ENCODE measurements around the gene RIPPLY1.
A peak's percentile ranks its signal among the peaks of the same experiment; 100 is the strongest.
"Not testable (repeated sequence)": the region's sequence is repeated elsewhere in the genome, so short reads cannot be mapped to it uniquely, and the experiment has no call there.

RIPPLY1 gene

DNA sequence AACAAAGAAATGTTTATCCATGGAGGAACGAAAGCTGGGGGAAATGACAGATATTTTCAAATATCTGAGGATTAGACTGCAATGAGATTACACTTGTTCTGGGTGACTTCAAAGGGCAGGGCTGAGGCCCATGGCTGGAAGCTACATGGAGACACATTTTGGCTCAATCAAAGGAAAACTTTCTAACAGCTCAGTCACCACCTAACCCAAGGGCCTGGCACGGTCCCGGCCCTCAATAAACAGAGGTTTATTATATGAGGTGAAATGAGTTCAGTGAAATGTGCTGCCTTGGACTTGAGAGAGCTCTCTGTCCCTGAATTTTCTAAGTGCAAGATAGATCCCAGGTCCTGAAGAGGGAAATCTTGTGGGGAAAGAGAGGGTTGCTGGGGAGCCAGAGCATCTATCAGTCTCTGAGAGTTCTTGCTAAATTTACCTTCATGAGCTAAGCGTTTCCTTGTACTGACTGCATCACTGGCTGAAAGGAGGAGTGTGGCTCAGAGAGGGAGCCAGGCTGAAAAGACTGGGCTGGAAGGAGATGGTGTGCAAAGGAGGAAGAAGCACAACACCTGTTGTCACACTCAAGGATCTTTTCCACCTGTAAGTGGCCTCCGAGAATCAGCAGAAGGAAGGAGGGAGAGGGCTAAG is 2.0 kb upstream of the RIPPLY1 start:
- no peak for FAIRE-seq

DNA sequence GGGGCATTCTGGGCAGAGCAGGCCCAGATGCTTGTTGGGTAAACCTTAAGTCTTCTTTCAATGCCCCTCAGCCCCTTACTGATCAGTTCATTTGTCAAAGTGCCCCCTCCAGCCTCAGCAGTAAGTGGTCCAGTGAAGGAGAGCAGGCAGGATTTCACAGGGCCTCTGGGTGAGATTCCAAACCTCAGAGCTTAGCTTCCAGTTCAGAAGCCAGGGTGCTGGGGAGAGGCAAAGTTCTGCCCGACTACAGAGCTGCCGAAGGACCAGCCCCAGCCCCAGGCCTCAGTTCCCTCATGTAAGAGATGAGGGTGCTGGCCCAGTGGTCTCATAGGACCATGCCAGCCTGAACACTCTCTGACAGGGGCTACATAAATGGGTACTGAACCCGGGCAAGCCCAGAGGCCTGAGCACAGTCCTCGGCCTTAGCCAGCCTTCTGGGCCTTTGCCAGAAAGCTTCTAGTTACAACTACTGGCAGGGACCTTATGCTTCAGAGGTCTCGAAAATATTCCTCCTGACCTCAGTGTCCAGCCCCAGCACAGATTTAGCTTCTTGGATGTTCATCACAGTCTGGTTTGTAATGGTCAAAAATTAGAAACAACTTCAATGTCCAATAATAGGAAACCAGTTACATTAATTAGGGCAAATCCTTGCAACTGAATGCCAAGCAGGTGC is 851 bp upstream of the RIPPLY1 start:
- no peak for FAIRE-seq

DNA sequence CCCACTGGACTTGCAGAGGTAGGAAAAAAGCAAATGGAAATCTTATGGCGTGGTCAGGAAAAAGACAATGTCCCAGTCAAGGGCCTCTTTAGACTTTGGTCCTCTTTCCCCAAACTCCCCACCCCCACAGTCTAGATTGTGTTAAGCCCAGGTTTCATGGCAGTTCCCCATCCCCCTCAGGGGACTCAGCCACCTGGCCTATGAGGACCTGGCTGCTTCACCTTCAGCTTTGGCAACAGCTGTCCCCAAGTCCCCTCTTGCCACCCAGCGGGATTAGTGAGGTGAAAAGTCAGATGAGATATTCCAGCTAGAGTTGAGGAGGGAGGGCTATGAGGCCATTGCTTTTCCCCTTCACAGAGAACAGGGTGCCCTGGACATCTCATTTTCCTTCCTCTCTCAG is 457 bp downstream of the RIPPLY1 start:
- FAIRE-seq = no peak

DNA sequence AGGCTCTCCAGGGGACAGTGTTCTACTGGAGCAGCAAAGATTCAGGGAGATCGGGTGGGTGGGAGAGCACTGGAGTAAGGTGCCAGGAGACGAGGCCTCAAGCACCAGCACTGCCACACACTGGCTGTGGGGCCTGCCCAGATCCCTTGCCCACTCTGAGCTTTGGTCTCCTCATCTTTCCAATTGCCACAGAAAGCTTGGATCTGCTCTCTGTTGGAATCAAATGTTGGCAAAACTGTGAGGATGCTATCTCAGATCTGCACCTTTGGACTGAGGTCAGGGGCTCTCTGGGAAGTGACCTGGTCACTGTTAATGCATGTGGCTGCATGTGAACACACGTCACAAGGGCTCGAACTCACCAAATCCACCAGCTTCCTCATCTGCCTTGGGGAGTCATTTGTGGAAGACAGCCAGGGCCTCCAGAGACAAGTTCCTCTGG is 1.3 kb downstream of the RIPPLY1 start:
- no peak for FAIRE-seq

DNA sequence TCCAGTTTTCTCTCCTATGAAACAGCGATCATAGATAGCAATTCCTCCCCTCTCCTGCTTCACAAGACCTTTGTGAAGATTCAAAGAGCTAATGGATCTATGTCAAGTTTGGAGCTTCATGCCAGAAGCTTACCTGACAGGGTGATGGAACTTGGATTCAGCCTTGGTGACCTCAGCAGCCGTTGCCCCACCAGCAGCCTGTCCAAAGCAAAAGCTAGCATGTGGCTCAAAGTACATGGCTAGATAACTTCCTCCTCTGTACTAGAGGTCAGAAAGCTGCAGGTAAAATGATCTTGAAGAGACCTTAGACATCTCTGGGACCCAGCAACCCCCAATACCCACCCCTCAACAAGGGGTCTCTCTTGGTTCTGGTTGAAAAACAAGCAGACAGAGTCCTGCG is 1.8 kb downstream of the RIPPLY1 start:
- no peak for FAIRE-seq

DNA sequence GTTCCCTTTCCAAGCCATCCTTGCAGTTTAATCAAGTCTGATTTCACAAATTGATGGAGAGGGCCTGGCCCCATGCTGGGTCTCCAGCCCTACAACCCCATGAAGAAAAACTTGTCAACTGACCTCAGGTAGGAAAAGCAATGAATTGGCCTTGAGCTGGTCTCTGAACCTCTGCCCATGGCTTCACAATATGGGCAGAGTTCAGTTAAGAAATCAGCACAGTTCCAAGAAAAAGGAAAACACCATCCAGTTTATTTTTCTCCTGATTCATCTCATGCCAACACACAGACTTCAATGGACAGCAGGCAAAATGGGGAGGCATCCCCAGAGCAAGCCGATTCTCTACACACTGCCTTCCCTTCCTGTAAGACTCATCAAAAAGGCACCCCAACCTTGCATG is 3.3 kb downstream of the RIPPLY1 start:
- no peak for FAIRE-seq

DNA sequence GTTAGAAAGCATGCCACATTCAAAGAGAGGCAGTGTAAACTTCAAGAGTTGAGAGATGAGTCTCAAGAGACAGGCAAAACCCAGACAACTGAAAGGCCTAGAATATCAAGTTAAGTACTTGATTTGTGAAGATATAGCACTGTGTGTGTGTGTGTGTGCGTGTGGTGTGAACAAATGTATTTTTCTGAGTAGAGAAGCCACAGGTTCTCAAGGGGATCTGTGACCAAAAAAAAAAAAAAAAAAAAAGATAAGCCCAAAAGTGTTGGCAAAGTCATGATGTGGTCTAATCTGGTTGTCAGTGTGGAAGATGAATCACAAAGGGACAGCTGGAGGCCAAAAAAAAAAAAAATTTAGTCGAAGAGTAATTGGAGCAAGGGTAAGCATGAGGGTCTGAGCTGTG is 3.9 kb downstream of the RIPPLY1 start:
- no peak for FAIRE-seq

DNA sequence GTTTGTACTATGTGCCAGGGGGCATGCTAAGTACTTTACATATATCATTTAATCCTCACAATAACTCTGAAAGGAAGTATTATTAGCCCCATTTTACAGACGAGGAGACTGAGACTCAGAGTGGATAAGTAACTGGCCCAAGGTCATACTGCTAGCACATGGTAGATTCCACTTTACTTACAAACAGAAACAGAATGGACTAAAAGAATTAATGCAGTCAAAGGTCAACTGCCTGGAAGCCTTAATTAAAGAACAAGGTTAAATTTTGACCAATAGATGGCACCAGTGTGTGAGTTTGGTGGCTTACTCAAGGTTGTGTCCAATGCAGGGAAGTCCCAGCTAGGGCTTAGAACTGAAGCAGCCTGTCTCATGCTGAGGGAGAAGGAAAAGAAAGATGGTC is 4.7 kb downstream of the RIPPLY1 start:
- FAIRE-seq = no peak

DNA sequence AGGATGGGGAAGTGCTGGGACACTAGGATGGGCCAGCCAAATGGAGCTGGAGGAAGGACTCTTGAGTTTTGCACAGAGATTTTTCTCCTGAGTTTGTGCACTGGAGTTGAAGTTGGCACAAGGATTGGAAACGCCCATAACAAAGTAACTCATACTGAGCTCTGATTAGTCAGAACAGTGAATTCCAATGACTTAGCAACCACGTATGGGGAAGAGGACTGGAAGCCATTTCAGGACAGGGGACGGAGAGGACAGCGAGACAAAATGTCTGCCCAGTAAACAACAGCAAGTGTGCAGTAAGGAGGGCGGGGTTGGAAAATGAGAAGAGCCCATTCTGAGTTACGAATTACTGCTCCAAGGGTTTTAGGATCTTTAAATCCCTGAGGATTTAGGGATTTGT is 5.9 kb downstream of the RIPPLY1 start:
- FAIRE-seq = no peak

DNA sequence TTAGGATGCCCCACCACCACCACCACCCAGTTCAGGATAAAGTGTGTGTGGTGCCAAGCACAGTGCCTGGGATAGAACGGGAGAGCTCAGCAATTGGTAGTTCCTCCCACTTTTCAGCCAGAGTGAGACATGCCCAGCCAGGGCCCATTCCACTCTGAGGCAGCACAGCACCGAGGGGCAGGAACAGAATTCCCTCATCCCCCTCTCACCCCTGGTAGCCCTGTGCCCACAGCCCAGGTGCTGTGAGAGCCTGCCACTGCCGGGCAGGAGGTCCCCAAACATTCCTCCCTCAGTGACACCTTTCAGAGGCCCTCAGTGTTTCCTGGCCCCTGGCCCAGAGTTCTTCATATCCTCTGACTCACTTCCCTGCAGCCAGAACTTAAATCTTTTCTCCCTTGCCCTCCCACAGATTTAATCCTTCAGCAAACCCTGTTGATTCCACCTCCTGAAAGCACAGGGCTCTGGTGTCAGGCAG is 8.1 kb downstream of the RIPPLY1 start:
- FAIRE-seq = no peak

DNA sequence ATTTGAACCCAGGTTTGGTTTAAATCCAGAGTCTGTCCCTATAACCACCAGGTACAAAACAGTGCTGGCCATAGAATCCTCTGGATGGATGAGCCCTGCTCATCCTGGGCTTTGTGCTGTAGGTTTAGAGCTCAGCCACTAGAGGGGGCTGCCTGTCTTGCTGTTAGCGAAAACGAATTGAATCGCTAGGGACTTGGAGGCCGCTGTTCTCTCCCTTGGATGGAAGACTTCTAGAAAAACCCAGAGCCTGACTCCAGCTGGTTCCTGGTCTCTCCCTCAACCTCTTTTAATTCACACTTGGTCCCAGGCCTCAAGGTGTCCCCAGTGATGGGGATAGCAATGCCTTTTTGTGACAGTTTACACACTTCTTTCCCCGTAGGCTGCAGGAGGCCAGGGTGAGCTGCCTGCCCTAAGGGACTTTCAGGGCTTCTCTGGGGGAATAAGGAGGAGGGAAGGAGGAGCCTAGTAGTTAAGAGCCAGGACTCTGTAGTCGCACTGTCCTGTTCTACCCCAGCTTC is 8.7 kb downstream of the RIPPLY1 start:
- FAIRE-seq = no peak

DNA sequence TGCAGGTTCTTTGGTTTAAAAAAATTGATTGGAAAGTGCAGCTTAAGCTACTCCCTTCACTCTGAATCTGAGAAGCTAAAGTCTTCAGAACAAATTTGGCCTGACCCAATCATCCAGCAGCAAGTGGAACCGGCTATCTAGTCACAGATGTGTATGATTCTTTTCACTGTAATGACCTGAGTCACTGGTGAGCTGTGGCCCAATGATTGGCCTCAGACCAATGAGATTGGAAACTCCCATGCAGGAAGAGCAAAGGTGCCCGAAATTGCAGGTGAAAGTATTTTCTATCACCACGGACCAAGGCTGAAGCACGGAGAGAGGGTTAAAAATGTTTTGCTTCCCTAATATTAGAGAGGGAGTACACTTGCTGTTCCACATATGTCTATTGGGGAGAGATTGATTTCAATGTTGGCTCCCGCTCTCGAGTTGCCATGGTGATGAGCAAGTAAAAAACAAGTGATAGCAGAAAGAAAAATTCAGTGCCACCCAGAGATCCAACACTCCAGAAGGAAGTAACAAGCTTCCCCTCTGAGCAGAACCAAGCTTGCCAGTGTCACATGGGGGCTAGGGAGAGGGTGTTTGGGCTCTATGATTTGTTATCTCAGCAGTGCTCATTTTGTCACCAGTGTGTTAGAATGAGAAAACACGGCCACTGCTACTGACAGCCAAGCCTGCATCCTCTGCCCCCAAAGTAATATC is 11.2 kb downstream of the RIPPLY1 start:
- no peak for FAIRE-seq

DNA sequence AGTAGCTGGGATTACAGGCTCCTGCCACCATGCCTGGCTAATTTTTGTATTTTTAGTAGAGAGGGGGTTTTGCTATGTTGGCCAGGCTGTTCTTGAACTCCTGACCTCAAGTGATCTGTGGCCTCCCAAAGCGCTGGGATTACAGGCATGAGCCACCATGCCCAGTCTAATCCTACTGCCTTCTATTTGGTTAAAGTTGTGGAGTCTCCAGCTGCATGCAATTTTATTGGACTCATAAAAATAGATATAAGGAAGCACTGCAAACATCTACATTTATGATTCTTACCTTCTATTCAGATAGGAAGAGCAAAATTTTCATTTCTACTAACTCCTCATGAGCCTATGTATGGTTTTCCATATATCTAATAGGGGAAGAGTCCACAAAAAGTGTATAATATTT is 13.7 kb downstream of the RIPPLY1 start:
- no peak for FAIRE-seq

DNA sequence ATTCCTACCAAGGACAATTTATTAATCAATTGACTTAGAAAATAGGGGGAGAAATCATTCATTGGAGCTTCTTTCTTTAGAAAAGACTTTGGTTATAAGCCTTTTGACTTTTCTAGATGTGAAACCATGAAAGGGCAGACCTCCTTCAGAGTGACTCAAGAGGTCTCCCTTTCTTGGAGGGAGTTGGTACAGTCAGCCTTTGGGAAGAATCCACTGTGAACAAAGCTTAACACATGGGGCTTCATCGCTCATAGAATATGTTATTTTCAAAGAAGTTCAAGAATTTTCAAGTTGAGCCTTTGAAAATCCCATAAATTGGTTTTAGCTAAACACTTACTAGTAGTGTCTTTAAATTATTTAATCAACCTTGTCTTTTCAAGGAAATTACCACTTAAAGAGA is 28.0 kb downstream of the RIPPLY1 start:
- FAIRE-seq = no peak

DNA sequence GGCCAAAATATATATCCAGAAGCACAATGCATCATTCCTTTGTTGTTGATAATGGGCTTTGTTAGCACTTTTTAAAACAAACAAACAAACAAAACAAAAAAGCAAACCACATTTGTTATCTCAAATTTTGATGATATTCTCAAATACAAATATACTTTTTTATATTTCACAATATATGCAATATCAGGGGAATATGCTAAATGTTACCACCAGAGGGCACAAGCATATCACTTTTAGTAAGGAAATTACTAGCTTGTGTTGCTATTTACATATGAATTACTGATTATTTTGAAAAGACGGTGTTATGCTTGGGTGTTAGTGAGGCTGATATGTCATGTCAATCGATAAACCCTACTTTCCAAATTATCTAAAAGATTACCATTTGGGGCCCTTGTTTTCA is 29.1 kb downstream of the RIPPLY1 start:
- peak; percentile 83 for FAIRE-seq

DNA sequence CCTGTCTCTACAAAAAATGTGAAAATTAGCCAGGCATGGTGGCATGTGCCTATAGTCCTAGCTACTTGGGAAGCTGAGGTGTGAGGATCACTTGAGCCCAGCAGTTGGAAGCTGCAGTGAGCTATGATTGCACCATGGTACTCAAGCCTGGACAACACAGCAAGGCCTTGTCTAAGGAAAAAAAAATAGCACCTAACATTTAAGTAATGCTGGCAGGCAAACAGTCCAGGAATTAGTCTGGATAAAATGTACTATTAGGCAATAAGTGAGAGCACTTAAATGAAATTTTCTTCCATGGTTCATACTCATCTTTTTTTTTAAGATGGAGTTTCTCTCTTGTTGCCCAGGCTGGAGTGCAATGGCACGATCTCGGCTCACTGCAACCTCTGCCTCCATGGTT is 30.3 kb downstream of the RIPPLY1 start:
- FAIRE-seq = not testable (repeated sequence)

DNA sequence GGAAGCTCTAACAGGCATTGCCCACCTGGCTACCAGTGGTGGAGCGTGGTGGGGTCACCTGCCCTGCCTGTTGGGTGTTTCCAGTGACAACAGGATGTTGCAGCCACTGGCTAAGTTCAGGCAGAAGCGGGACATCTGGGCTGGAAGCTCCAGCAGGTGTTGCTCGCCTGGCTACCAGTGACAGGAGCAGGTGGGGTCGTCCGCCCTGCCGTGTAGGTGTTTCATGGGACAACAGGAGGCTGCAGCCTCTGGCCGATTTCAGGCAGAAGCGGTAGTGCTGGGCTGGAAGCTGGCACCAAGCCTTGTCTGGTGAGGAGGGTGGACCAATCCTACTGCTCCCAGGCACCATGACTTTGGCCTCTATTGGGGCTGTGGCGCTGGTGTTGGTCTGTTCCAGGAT is 39.4 kb downstream of the RIPPLY1 start:
- no peak for FAIRE-seq

DNA sequence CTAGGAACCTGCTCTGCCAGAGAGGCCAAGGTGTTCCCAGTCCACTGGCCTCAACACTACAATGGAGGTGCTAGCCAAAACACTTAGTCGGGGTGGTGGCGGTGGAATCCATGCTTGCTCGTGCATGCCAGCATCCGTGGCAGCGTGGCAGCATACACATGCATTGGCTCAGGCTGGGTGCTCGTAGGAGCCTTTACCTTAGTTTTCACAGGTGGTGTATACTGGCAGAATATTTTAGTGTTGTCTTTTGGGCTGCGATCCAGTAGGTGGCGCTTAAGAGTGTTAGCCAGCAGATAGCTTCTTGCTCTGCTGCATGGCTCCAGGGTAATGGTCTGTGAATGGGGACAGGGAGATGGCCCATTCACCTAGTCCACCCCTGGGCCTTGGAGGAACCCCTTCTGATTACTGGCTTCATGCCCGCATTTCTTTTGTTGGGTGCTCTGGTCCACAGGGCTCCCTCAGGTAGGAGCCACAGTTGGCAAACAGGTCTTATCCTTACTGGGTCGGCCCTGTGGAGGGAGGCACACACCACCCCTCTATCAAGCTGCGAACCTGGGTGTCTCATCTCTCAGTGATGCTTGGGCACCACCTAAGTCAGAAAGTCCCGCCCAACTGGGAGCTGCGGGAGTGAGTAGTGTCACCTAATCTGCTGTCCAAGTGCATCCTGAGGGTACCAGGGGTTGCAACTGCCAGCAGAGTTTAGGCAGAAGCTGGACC is 40.0 kb downstream of the RIPPLY1 start:
- no peak for FAIRE-seq

Data from TTC549 (cell line).